ENCODE measurements around the gene MBD3L3. TPM values are rescaled to one million over a fixed set of nuclear protein-coding genes. Genes with fewer than 3 reads are reported as not detected.

MBD3L3 gene
- total RNA-seq, 1 donor from 2014 or later = not detected

DNA sequence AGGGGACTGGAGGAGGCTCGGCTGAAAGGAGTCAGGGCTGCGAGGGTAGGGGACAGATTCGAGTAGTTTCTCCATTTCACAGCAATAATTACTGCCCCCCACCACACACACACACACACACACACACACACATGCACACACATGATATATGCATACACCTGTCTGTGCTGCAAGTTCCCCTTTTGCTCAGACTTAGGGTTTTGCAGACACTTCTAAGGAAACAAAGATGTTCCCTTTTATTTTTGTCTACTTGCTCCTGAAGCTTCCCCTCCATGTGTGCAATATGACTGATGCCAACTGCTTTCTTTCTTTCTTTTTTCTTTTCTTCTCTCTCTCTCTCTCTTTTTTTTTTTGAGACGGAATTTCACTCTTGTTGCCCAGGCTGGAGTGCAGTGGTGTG, 50.6 kb downstream of the MBD3L3 start:
- Mint-ChIP-seq H3K27me3 (ENCODE audit: insufficient read depth, low read depth) (no peaks in the 10 kb centered on the region), H3K4me1 (no peaks in the 10 kb centered on the region), H3K27ac (no peak overlapping the region), H3K36me3 (no peaks in the 10 kb centered on the region), H3K9me3 (peaks cover 12% of the 10 kb centered on the region), H3K4me3 (no peak overlapping the region)
- Histone ChIP-seq H3F3A (ENCODE audit: low read depth) (no peaks in the 10 kb centered on the region), H3K9ac (no peak overlapping the region), H3K4me2 (no peak overlapping the region), H3K9me3 (ENCODE audit: low read depth) (no peaks in the 10 kb centered on the region), H2AFZ (replicated peaks) (no peak overlapping the region), H3K4me1 (no peaks in the 10 kb centered on the region), H4K20me1 (ENCODE audit: low read depth) (no peaks in the 10 kb centered on the region), H3K79me2 (ENCODE audit: low read depth) (no peaks in the 10 kb centered on the region), H3K4me3 (no peak overlapping the region), H3K36me3 (no peaks in the 10 kb centered on the region), H3K27me3 (no peaks in the 10 kb centered on the region), H3K27ac (no peak overlapping the region)
- DNase-seq (ENCODE audit: low spot score) = no peak
- TF ChIP-seq CTCF (IDR thresholded peaks at IDR 0.05) (no peak), EZH2 (IDR thresholded peaks at IDR 0.05) (no peak)

Other genes starting within 250 kb of the MBD3L3 start
- gene ADGRE1, start 171.1 kb downstream of the MBD3L3 start, total RNA-seq (ENCODE audit: low replicate concordance) = not detected in 2 replicates
- not detected in 2 replicates for gene MBD3L2B, start 37.2 kb downstream of the MBD3L3 start, total RNA-seq (ENCODE audit: low replicate concordance)
- not detected in 2 replicates for gene MBD3L5, start 28.1 kb downstream of the MBD3L3 start, total RNA-seq (ENCODE audit: low replicate concordance)
- gene MBD3L4, start 18.5 kb downstream of the MBD3L3 start, total RNA-seq (ENCODE audit: low replicate concordance) = not detected in 2 replicates
- not detected in 2 replicates for gene MBD3L2, start 9.4 kb downstream of the MBD3L3 start, total RNA-seq (ENCODE audit: low replicate concordance)
- 11.2 and 12.9 TPM in 2 replicates for gene ZNF557, start 11.0 kb upstream of the MBD3L3 start, total RNA-seq (ENCODE audit: low replicate concordance)
- gene INSR, start 235.7 kb upstream of the MBD3L3 start, total RNA-seq (ENCODE audit: low replicate concordance) = 20.8 and 23.0 TPM in 2 replicates

Data from neural progenitor cell (in vitro differentiated cells).